ENCODE results near the gene IL17D.

- TF ChIP-seq CTCF (IDR thresholded peaks at IDR 0.05), result no peak
- no peak for TF ChIP-seq POLR2A (IDR thresholded peaks at IDR 0.05)
Measured at GRCh38 chr13:20669162-20669561, 34.3 kb upstream of the IL17D start.

Measured in adrenal gland (tissue), 5 donors.